ENCODE results near the gene ACOT9.

GRCh38 chrX:23765449-23765848 is 22.4 kb upstream of the ACOT9 start:
- TF ChIP-seq POLR2AphosphoS5 (IDR thresholded peaks at IDR 0.05), result no peak
- no peak for TF ChIP-seq POLR2A (IDR thresholded peaks at IDR 0.05)
